GM18511 (cell line): Measurements from ENCODE around the gene LYPLA2.

ENCODE experiments used
- ATAC-seq: cut with Tn5 transposase; IDR thresholded peaks from one replicate; pipeline ENCODE4 v1.9.1; 2021; ENCODE audit warnings: mild to moderate bottlenecking, moderate library complexity; ENCODE audit not compliant: unreplicated experiment

LYPLA2 gene

DNA sequence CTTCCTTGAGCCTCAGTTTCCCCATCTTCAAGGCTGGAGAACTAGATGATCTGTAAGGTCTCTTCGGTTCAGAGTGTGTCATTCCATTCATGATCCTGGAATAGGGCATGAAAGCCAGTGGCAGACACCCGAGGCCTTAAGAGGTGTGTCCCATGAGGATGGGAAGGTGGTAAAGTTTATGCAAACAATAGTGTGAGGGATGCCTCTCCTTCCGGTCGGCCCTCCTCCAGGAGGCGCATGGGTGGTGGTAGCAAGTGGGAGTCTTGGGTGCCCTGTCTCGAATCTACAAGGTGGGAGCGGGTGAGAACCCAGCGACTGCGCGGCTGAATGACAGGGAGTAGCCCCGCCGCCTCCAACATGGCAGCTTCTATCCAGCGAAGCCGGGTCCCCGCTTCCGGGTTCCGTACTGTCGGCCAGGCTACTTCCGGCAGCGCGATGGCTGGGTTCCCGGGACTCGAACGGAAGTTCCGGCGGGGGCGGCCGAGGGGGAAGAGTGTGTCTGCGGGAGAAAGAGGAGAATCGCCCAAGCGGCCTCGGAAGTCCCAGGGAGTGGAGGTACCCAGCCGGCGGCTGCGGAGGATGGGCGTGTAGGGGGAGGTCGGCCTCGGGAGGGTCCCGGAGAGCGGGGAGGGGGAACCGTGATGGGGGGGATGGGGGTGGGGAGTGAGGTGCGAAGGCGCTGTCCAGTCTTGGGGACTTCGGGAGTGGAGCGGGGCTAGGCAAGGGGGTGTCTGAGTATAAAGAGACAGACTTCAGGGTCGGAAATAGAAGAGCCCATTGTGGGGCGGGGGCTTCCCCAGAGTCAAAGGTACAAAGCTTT, at the start of gene LYPLA2:
Gene LYPLA2 (plus strand): TSS at position 450 of the 820 bp plus-strand sequence. CDS start 1,538 bp downstream, outside the sequence.
- peak; percentile 89 for ATAC-seq

DNA sequence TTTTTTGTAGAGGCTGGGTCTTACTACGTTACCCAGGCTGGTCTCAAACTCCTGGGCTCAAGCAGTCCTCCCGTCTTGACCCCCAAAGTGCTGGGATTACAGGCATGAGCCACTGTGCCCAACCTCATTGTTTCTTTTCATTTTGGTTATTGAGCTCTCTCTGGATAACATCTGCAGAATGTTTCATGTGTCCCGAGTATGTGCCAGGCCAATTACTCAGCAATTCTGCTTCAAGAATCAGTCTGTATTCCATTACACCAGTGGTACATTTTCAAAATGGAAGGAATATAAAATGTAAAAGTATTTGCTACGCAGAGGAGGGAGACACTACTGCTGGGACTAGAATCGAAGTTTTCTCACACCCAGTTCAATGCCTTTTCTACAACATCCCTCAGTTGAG, 49.3 kb upstream of the LYPLA2 start:
- ATAC-seq: no peak

DNA sequence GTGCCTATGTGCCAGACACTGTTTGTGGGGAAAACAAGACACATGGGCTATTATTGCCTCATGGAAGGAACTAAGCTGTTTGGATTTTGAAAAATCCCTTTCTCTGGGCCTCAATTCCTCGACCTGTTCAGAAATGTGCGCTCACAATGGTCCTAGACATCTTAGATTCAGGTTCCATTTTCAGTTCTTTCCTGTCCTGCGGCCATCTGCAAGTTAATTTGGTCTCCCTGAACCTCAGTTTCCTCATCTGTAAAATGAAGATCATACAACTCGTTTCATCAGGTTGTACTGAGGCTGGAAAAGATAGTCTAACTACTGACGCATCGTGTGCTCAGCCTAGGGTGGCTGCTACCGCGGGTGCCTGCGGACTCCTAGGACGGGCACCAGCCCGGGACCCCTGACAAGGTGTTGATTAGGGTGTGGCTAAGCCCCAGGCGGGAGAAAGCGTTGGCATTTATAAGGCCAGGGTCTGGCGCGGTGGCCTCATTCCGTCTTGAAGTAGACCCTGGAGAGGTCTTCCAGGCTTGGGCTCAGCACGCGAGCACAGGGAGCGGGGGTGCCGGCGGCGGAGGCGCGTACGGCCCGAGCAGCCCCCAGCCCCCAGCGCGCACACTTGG, 48.2 kb upstream of the LYPLA2 start:
- ATAC-seq: peak; percentile 43

DNA sequence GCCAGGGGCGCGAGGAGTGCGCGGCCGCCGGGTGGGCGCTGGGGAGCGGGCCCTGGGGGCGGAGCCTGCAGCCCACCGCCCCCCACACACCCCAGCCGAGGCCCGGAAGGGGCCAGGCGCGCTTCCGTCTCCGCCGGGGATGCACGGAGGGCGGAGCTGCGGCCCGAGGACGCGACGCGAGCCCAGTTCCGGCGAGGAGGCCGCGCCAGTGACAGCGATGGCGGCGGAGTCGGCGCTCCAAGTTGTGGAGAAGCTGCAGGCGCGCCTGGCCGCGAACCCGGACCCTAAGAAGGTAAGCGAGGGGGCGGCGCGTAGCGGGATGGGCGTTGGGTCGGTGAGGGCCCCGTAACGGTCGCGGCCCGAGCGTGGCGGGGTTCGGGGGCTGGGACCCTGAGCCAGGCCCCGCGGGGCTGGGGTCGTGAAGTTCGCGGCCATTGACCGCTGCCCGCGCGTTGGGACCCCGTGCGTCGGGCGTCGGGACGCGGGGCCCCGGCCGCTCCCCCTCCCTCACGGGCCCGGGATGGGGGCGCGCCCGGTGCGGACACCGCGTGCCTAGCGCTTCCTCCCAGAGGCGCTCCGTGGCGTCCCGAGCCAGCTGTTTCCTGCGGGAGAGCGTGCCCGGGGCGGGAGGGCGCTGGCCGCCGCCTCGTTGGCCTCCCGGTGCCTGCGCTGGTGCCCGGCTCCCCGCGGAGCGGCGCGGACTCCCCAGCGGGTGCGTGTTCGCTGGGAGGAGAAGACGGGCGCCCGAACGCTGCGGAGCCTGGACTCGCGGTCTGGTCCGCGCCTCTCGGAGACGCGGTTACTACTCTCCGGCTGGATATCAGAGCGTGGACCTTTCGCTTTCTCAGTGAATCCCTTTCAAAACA, 47.4 kb upstream of the LYPLA2 start, which contains the start of gene ELOA:
Gene ELOA (plus strand): TSS at position 185 of the 866 bp plus-strand sequence. CDS start 33 bp downstream, at position 218.
- peak; percentile 84 for ATAC-seq

DNA sequence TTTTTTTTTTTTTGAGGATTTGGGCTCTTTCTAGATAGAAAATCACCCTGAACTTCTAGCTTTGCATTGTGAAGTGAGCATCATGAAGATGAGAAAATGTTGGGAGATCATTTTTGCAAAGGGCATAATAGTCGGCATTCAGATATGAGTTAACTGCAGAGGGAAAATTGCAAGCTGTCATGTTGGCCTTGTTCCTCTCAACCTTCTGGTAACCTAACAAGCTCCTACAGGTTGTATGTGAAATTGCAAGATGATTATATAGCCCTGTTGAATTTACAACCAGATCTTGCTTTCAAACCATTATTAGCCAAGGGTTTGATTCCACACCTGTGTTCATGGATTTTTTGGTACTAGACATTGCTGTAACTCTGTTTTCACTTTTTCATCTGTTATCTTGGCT, 45.4 kb upstream of the LYPLA2 start:
- ATAC-seq: no peak

DNA sequence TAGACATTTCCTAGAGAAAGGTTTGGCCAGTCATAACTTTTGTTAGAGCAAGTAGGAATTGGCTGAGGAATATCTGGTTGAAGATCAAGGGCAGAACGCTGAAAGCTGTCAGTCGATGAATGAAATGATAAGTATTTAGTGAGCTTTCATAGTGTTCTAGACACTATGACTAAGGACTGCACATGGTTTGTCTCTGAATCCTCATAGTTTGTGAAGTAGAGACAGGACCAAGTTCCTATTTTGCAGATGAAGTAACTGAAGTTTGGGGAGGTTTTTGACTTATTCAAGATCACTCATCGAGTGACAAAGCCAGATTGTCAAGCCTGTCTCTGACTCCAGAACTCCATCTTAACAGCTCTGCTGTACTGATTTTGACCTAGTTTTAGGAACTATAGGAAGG, 42.9 kb upstream of the LYPLA2 start:
- no peak for ATAC-seq

DNA sequence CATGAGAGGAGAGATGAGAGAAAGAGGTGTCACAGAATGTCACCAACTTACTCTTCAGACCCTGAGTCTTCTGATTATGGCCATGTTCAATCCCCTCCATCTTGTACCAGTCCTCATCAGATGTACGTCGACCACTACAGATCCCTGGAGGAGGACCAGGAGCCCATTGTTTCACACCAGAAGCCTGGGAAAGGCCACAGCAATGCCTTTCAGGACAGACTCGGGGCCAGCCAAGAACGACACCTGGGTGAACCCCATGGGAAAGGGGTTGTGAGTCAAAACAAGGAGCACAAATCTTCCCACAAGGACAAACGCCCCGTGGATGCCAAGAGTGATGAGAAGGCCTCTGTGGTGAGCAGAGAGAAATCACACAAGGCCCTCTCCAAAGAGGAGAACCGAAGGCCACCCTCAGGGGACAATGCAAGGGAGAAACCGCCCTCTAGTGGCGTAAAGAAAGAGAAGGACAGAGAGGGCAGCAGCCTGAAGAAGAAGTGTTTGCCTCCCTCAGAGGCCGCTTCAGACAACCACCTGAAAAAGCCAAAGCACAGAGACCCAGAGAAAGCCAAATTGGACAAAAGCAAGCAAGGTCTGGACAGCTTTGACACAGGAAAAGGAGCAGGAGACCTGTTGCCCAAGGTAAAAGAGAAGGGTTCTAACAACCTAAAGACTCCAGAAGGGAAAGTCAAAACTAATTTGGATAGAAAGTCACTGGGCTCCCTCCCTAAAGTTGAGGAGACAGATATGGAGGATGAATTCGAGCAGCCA, 39.7 kb upstream of the LYPLA2 start:
- ATAC-seq: no peak

DNA sequence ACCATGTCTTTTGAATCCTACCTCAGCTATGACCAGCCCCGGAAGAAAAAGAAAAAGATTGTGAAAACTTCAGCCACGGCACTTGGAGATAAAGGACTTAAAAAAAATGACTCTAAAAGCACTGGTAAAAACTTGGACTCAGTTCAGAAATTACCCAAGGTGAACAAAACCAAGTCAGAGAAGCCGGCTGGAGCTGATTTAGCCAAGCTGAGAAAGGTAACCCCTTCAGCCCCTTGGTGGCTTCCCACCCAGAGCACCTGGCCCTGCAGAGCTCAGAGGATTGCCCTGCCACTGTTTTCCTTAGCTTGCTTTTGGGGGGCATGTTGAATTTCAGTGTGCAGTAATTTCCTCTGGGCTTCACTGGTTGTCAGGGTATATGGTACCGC, 39.1 kb upstream of the LYPLA2 start:
- no peak for ATAC-seq

DNA sequence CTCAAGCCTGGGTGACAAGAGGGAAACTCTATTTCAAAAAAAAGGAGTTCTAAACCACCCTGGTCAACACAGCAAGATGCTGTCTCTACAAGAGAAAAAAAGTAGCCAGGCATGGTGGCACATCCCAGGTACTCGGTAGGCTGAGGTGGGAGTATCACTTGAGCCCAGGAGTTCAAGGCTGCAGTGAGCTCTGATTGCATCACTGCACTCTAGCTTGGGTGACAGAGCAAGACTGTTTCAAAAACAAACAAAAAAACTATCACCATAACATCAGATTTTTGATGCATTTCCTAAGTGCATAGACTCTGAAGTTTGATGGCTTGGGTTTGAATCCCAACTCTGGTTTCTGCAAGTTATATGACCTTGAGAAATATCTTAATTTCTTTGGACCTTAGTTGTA, 38.0 kb upstream of the LYPLA2 start:
- ATAC-seq: no peak

DNA sequence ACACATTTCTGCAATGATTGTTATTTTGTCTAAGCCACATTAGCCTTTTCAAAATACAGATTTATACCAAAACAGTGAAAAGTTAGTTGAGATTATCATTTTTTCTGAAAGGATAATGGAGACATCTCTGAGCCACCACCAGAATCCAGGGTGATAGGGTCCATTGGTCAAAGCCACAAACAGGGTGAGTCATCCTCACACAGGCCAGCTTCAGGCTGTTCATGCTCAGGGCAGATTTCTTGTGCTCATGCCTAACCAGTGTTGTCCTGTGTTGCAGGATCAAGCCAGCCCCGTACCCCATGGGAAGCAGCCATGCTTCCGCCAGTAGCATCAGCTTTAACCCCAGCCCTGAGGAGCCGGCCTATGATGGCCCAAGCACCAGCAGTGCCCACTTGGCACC, 34.3 kb upstream of the LYPLA2 start:
- ATAC-seq: no peak

DNA sequence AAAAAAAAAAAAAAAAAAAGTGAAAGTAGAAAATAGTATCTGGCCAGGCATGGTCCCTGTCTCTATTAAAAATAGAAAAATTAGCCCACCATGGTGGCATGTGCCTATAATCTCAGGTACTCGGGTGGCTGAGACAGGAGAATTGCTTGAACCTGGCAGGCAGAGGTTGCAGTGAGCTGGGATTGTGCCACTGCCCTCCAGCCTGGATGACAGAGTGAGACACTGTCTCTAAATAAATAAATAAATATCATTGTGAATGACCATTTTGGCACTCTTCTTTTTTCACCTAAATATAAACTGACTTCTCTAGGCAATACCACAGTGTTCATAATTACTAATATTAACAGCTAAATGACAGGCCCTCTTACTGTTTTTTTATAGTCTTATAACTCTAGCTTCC, 33.1 kb upstream of the LYPLA2 start:
- ATAC-seq: no peak

DNA sequence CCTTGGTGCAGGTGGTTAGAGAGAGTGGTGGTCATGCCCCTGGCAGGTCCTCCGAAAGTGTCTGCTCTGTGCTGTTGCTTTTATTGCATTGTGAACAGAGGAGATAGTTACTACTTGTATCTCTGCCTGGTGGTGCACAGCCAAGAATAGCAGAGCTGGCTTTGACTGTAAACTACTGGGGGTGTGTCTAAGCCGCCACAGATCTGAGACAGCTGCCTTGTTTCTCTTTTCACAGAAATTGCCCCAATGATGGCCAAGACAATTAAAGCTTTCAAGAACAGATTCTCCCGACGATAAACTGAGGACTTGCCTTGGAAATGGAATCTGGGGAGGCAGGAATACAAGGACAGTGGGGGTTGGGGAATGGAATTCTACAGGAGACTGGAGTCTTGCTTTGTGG, 31.7 kb upstream of the LYPLA2 start:
- ATAC-seq: no peak

DNA sequence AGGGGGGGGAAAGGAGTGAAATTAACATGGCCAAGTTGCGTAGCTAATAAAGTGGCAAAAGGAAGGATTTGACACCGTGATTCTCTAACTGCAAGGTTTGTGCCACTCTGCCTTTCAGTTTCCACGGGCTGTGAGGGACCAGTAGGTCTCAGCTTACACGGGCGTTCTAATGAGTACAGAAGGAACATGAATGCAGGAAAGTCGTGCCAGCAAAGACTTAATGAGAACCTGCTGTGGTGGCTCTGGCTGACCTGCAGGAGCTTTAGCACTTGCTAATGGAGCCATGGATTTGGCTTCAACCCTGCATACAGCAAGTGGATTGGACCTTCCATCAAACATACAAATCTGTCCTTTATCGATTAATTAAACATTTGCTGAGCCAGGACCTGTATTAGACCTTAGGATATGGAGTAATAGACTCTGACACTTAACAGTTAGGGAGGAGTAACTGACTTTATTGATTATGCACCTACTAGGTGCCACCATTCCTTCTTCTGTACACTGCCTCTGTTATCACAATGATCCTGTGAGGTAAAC, 27.8 kb upstream of the LYPLA2 start:
- ATAC-seq: no peak

DNA sequence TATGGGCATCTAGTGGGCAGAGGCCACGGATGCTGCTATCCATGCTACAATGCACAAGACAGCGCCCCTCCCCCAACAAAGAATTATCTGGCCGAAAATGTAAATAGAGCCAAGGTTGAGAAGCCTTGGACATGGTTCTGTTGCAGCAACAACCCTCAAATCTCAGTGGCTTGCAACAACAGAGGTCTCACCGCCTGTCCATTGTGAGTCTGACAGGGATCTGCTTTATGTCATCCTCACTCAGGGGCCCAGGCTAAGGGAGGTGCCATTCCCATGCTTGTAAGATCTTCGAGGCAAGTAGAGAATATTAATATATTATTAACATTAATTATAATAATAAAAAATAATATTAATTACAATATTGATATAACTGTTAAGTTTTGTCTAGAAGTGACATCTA, 22.2 kb upstream of the LYPLA2 start:
- no peak for ATAC-seq

DNA sequence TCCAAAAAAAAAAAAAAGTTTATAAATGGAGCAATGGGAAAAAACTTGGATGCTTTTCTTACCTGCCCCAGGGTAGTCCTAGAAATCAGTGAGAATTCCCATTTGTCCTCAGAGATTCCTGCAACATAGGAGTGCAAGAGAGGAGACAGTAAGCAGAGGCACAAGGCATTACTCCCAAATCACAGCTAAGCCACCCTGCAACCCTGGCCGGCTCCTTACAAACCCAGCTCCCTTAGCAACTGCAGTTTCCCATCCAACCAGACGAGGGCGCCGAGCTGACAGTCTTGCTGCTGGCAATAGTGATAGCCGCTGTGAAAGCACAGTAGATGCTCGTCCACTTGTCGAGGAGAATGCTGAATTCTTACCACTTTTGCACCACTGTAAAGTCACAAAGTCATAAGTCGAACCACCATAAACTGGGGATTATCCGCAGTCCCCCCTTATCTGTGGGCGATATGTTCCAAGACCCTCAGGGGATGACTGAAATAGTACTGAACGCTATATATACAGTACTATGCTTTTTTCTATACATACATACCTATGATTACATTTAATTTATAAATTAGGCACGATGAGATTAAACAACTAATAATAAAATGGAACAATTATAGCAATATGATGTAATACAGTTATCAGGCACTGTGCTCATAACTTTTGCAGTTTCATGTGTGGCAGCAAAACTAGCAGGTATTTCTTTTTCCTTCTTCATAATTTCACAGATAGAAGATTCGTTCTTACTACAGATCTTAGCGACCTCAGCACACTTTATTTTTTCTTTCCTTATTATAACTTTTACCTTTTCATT, 18.7 kb upstream of the LYPLA2 start:
- ATAC-seq: no peak

DNA sequence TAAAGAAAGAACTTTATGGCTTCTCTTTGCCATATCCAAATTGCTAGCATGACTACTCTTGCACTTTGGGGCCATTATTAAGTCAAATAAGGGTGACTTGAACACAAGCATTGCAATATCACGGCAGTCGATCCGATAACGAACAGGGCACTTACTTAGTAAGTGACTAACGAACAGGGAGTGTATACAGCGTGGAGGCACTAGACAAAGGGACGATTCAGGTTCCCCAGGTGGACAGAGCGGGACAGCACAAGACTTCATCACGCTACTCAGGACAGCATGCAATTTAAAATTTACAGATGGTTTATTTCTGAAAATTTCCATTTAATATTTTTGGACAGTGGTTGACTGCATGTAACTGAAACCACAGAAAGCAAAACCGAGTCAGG, 18.1 kb upstream of the LYPLA2 start:
- ATAC-seq: no peak

DNA sequence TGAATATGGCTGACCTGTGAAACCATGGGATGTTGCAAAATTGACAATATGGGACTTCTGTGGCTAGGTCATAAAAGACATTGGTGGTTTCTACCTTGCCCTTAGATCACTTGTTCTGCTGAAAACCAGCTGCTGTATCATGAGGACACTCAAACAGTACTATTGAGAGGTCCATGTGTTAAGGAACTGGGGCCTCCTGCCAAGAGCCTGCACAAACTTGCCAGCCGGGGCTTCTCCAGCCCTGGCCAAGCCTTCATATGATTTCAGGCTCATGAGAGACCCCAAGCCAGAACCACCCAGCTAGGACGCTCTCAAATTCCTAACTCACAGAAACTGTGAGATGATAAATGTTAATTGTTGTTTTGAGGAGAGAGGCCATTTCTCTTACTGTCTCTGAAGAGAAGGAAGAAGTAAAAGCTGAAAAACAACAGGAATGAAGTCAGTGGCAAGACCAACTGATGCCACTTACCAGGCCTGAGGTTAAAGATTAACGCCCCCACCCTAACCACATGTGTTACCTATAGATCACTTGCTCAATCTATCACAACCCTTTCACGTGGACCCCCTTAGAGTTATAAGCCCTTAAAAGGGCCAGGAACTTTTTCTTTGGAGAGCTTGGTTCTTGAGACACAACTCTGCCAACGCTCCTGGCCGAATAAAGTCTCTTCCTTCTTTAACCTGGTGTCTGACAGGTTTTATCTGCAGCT, 16.6 kb upstream of the LYPLA2 start:
- ATAC-seq: no peak

DNA sequence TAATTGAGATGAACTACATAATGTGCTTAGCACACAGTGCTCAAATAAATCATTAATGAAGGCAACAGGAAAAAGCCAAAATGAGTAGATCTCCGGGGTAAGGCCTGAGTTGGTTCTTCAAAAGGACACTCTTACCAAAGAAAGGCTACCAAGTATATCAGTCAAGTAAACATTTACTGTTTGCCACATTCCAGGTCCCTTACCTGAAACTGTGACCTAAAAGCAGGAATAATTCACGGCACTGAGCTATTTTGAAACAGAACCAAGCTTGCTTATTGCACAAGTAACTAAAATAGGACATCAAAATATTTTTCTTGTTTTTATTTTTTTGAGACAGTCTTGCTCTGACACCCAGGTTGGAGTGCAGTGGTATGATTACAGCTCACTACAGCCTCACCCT, 14.7 kb upstream of the LYPLA2 start:
- ATAC-seq: no peak
